Retinal pigment epithelial cell (primary cell): Measurements from ENCODE around the gene TIMM10.

Experiments used
- DNase-seq: peaks from one replicate; pipeline ENCODE4 v3.0.0-alpha.2; 2010; ENCODE audit warnings: low read depth
- H3K4me3 ChIP-seq: 2 replicates; pipeline ENCODE4 v1.5.1; 2011; ENCODE audit warnings: mild to moderate bottlenecking, low read length, control low read depth, moderate library complexity
- CTCF ChIP-seq: conservative IDR thresholded peaks from 2 replicates; pipeline ENCODE4 v1.5.1; 2011; ENCODE audit warnings: low read depth, low read length, control low read depth, inconsistent platforms

The TIMM10 gene

GRCh38 chr11:57549983-57550382, 19.4 kb upstream of the TIMM10 start:
- no peak for DNase-seq
- H3K4me3 ChIP-seq = no peak overlapping the region
- no peak for TF ChIP-seq CTCF

- DNase-seq = no peak
- no peak for TF ChIP-seq CTCF
Observed at GRCh38 chr11:57547854-57548377, 17.4 kb upstream of the TIMM10 start.

GRCh38 chr11:57546869-57547475, 16.4 kb upstream of the TIMM10 start:
- no peak overlapping the region for H3K4me3 ChIP-seq
- peak; percentile 7 for TF ChIP-seq CTCF
- no peak for DNase-seq

More at GRCh38 chr11:57547854-57548377, 17.4 kb upstream of the TIMM10 start:
- no peak overlapping the region for H3K4me3 ChIP-seq

GRCh38 chr11:57546451-57546850, 15.9 kb upstream of the TIMM10 start:
- TF ChIP-seq CTCF = no peak
- DNase-seq = no peak
- no peak overlapping the region for H3K4me3 ChIP-seq

GRCh38 chr11:57545883-57546282, 15.3 kb upstream of the TIMM10 start:
- DNase-seq = no peak
- no peak for TF ChIP-seq CTCF
- H3K4me3 ChIP-seq = no peak overlapping the region

GRCh38 chr11:57544566-57544965, 14.0 kb upstream of the TIMM10 start:
- H3K4me3 ChIP-seq = no peak overlapping the region
- TF ChIP-seq CTCF = no peak
- peak; percentile 83 for DNase-seq

- TF ChIP-seq CTCF = no peak
- no peak for DNase-seq
- no peak overlapping the region for H3K4me3 ChIP-seq
Observed at GRCh38 chr11:57543593-57543992, 13.0 kb upstream of the TIMM10 start.
